Stimulated activated CD4-positive, alpha-beta T cell treated with anti-CD3 and anti-CD28 coated beads, TNF-alpha, amount 100 ng/mL, for 4 hours (primary cell): ENCODE results near the gene C4B.

Experiments
- DNase-seq, 3 experiments: peaks; one replicate each; pipeline ENCODE4 v3.0.0-alpha.2; 2020; ENCODE audit warnings: low read depth in 3 of 3

Gene C4B

DNA sequence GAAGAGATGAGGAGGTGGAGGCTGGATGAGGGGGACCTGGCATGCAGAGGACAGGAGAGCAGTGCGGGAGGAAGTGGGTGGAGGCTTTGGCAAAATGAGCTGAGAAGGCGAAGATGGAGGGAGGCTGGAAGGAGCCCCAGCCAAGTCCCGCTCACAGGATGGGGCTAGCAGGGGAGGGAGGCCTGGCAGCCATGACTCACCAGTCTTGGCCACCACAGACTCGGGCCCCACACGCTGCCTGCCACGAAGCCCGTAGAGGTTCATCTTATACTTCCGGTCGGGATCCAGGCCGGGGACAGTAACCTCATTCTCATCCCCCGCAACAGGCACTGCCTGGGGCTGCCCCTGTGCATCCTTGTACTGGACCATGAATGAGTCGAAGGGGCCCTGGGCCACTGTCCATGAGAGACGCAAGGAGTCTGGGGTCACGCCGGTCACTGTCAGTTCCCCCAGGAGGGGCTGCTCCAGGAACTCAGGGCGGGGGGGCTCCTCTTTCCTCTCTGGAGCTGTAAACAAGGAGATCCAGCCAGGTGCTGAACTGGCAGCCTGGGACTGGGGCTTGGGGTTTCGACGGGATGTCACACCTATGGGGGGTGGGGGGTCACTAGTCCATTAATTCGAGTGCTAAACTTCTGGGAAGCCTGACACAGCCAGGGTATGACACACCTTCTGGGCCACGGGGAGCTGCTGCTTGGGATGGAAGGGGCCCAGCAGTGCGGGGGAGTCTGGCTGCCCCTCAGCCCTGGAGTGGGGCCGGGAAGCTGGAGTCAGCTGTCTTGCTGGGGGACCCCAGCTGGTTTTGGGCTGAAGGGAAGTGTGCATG, 66.8 kb downstream of the C4B start:
- no peak for DNase-seq

DNA sequence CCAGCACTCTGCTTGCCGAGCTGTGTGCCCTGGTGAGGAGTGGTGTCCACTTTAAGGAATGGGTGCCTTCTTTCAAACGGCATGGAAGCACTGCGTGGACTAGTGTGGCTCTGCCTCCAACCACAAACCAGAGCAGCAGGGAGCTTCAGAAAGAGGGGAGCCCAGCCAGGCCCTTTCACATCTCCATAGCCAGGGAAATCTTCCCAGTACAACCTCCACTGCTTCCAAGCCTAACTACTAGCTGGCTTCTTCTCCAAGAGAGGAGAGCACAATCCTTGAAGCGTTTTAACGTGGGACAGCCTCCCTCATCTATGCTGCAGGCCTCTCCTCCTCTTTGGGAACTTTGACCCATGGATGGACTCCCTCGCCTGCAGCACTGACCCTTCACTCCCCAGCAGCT, 67.9 kb downstream of the C4B start:
- DNase-seq = no peak

DNA sequence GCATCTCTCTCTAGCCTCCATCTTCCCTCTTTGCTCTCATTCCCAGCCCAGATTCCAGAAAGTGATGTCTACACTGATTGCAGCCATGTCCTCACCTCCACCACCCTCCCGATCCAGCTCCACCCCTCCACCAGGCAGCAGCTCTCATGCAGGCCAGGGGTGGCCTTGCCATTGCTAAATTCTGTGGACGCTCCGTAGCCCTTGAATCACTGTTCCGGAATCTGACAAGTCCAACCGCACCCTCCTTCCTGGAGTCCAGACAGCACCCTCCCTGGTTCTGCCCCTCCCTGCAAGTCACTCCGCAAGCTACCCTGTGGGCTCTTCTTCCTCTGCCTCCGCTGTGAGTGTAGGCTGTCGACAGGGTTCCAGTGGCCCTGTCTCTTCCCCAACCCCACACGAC, 68.3 kb downstream of the C4B start:
- no peak for DNase-seq

DNA sequence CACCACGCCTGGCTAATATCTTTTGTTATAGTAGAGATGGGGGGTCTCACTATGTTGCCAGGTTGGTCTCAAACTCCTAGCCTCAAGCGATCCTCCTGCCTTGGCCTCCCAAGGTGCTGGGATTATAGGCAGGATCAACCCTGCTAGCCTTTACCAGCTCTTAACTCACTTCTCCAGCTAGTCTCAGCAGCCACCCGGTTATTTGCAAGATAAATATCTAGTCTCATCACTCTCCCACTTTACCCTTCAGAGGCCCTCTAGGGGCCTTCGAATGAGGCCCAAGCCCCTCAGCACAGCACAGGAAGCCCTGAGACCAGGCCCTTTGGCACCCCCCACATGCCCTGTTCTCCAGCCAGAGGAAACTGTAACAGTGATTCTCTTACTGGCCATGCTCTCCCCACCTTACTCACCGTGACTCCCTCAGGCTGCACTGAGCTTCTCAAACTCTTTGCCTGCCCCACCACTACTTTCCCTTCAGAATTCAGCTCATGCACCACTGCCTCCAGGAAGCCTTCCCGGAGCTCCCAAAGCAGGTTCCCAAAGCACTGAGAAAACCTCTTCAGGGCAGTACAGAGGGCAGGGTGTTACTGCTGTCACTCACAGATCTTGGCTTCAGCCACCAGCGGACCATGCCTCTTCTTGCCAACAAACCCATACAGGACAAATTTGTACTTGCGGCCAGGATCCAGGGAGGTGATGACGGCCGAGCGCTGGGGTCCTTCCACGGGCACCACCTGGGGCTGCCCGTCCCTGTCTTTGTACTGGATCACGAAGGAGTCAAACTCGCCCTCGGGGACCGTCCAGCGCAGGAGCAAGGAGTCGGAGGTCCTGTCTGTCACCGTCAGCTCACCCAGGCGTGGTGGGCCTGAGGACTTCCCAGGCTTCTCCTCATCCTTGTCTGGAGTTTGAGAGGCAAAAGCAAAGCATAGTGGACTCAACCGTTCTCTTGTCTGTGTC, 69.5 kb downstream of the C4B start:
- no peak for DNase-seq

DNA sequence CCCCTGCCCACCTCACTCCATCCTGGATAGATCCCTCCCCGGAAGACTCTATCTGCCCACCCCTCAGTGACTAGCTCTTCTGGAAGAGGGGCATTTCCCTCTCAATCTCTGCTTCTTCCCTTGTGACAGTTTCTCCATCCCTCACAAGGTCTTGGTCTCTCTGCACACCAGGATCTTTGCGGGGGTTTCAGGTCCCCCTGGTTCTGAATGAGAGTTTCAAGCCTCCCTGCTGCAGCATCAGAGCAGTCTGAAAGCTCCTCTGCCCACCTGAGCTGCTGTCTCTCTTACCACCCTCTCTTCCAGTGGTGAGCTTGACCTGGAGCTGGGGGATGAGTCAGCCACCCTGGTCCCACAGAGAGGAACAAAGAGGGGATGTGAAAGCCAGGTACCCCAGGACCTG, 70.2 kb downstream of the C4B start:
- DNase-seq = no peak
